Neural cell (in vitro differentiated cells): Measurements from ENCODE around the gene SERTAD1. TPM values are rescaled to one million over a fixed set of nuclear protein-coding genes. Genes with fewer than 3 reads are reported as not detected.

Experiments used
- H2AFZ ChIP-seq: fragments of 200-600, 300-800 bp; sonication (generic), shearing (Covaris generic); 2 replicates; pipeline ENCODE4 v1.6.0; 2014; ENCODE audit warnings: low read depth, mild to moderate bottlenecking, antibody characterized with exemption, low read length, moderate library complexity
- H3F3A ChIP-seq: fragments of 200-600 bp; shearing (Covaris generic); 2 replicates; pipeline ENCODE4 v1.6.1; 2016; ENCODE audit warnings: mild to moderate bottlenecking, moderate library complexity, mixed read lengths, antibody characterized with exemption, low read length; ENCODE audit not compliant: insufficient read depth, poor library complexity, severe bottlenecking
- H3K27ac ChIP-seq: fragments of 200-600, 300-800 bp; sonication (generic), shearing (Covaris generic); 2 replicates; pipeline ENCODE4 v1.5.1; 2014; ENCODE audit warnings: mild to moderate bottlenecking, low read length, moderate library complexity
- H3K27me3 ChIP-seq: fragments of 300-800, 200-600 bp; sonication (generic), shearing (Covaris generic); 2 replicates; pipeline ENCODE4 v1.6.0; 2014; ENCODE audit warnings: mild to moderate bottlenecking, low read depth, low read length, moderate library complexity; ENCODE audit not compliant: insufficient read depth
- H3K36me3 ChIP-seq: fragments of 300-800, 200-600 bp; sonication (generic), shearing (Covaris generic); 2 replicates; pipeline ENCODE4 v1.5.1; 2014; ENCODE audit warnings: mild to moderate bottlenecking, antibody characterized with exemption, low read length, moderate library complexity; ENCODE audit not compliant: insufficient read depth
- H3K4me2 ChIP-seq: fragments of 300-800, 200-600 bp; sonication (generic), shearing (Covaris generic); 2 replicates; pipeline ENCODE4 v1.6.0; 2014; ENCODE audit warnings: mild to moderate bottlenecking, low read length
- H3K4me3 ChIP-seq: fragments of 300-800, 200-600 bp; sonication (generic), shearing (Covaris generic); 2 replicates; pipeline ENCODE4 v1.5.1; 2014; ENCODE audit warnings: mild to moderate bottlenecking, low read length, moderate library complexity
- H3K79me2 ChIP-seq: fragments of 200-600 bp; shearing (Covaris generic); replicated peaks from 2 replicates; pipeline ENCODE4 v1.6.0; 2014; ENCODE audit warnings: mild to moderate bottlenecking, low read length, moderate library complexity; ENCODE audit not compliant: insufficient read depth
- H3K9ac ChIP-seq: fragments of 300-800, 200-600 bp; sonication (generic), shearing (Covaris generic); 2 replicates; pipeline ENCODE4 v1.6.1; 2016; ENCODE audit warnings: mild to moderate bottlenecking, low read length, mixed read lengths
- H3K9me2 ChIP-seq: fragments of 200-600 bp; shearing (Covaris generic); 2 replicates; pipeline ENCODE4 v1.6.1; 2016; ENCODE audit warnings: mild to moderate bottlenecking, low read length, mixed read lengths; ENCODE audit not compliant: insufficient read depth
- H3K9me3 ChIP-seq: fragments of 200-600, 300-800 bp; sonication (generic), shearing (Covaris generic); 2 replicates; pipeline ENCODE4 v1.6.1; 2016; ENCODE audit warnings: mild to moderate bottlenecking, mixed run types, low read length, moderate library complexity, mixed read lengths
- H4K20me1 ChIP-seq: fragments of 200-600 bp; shearing (Covaris generic); 2 replicates; pipeline ENCODE4 v1.6.1; 2016; ENCODE audit warnings: mild to moderate bottlenecking, mixed run types; ENCODE audit not compliant: insufficient read depth
- CTCF ChIP-seq: fragments of 450-650 bp; IDR thresholded peaks from 2 replicates; pipeline ENCODE4 v1.5.1; 2014; ENCODE audit warnings: antibody characterized with exemption, mild to moderate bottlenecking, moderate library complexity; ENCODE audit not compliant: poor library complexity, severe bottlenecking
- EP300 ChIP-seq: fragments of 450-650 bp; conservative IDR thresholded peaks from 2 replicates; pipeline ENCODE4 v1.6.1; 2014; ENCODE audit warnings: antibody characterized with exemption, mild to moderate bottlenecking, moderate library complexity; ENCODE audit not compliant: poor library complexity, severe bottlenecking
- EZH2 ChIP-seq: fragments of 200-600, 300-800 bp; shearing (Covaris generic), sonication (generic); IDR thresholded peaks from 2 replicates; pipeline ENCODE4 v1.6.1; 2014; ENCODE audit warnings: antibody characterized with exemption, low read length, borderline replicate concordance, mild to moderate bottlenecking; ENCODE audit not compliant: insufficient read depth, poor library complexity, severe bottlenecking
- MXI1 ChIP-seq: fragments of 450-650 bp; conservative IDR thresholded peaks from 2 replicates; pipeline ENCODE4 v1.6.1; 2014; ENCODE audit warnings: antibody characterized with exemption, mild to moderate bottlenecking; ENCODE audit not compliant: poor library complexity, severe bottlenecking
- POLR2AphosphoS5 ChIP-seq: IDR thresholded peaks from 2 replicates; pipeline ENCODE4 v1.6.1; 2012
- RAD21 ChIP-seq: fragments of 450-650 bp; conservative IDR thresholded peaks from 2 replicates; pipeline ENCODE4 v1.6.1; 2014; ENCODE audit warnings: antibody characterized with exemption, mild to moderate bottlenecking, moderate library complexity
- REST ChIP-seq: IDR thresholded peaks from 2 replicates; pipeline ENCODE4 v1.6.1; 2012; ENCODE audit warnings: borderline replicate concordance
- SMC3 ChIP-seq: fragments of 450-650 bp; conservative IDR thresholded peaks from 2 replicates; pipeline ENCODE4 v1.6.1; 2014; ENCODE audit warnings: antibody characterized with exemption, mild to moderate bottlenecking, moderate library complexity; ENCODE audit not compliant: poor library complexity
- TAF1 ChIP-seq: IDR thresholded peaks from 2 replicates; pipeline ENCODE4 v1.6.1; 2012; ENCODE audit warnings: low read depth
- polyA plus RNA-seq: library from polyadenylated mRNA; depleted of rRNA; stranded (reverse); fragments of >200 nt; gene quantifications from 2 replicates; pipeline ENCODE4 v1.2.3, GENCODE V29; 2014

SERTAD1 gene
- polyA plus RNA-seq, 1 donor from 2014 or later = 3.3 TPM

- Histone ChIP-seq H3K4me2 (no peak overlapping the region), H4K20me1 (no peaks in the 10 kb centered on the region), H3K9me2 (no peaks in the 10 kb centered on the region), H3K27ac (no peak overlapping the region), H3K9ac (no peak overlapping the region), H3K27me3 (no peaks in the 10 kb centered on the region), H3K9me3 (no peaks in the 10 kb centered on the region), H3K36me3 (no peaks in the 10 kb centered on the region), H3F3A (no peaks in the 10 kb centered on the region), H3K4me3 (no peak overlapping the region), H3K79me2 (no peaks in the 10 kb centered on the region), H2AFZ (no peak overlapping the region)
- TF ChIP-seq MXI1 = no peak
- TF ChIP-seq REST = no peak
- TF ChIP-seq SMC3 = no peak
- no peak for TF ChIP-seq POLR2AphosphoS5
- TF ChIP-seq EZH2 = no peak
- TF ChIP-seq RAD21 = no peak
- no peak for TF ChIP-seq CTCF
- TF ChIP-seq EP300 = no peak
- TF ChIP-seq TAF1 = no peak
Measured at GRCh38 chr19:40422748-40423566, 2.8 kb downstream of the SERTAD1 start.

GRCh38 chr19:40421993-40422747 is 3.6 kb downstream of the SERTAD1 start:
- Histone ChIP-seq H3K79me2 (no peaks in the 10 kb centered on the region), H2AFZ (no peak overlapping the region), H3K27me3 (no peaks in the 10 kb centered on the region), H3K36me3 (no peaks in the 10 kb centered on the region), H3K9ac (no peak overlapping the region), H3K27ac (no peak overlapping the region), H3F3A (no peaks in the 10 kb centered on the region), H4K20me1 (no peaks in the 10 kb centered on the region), H3K9me2 (no peaks in the 10 kb centered on the region), H3K9me3 (no peaks in the 10 kb centered on the region), H3K4me2 (no peak overlapping the region), H3K4me3 (no peak overlapping the region)
- TF ChIP-seq REST (no peak), RAD21 (no peak), POLR2AphosphoS5 (no peak), SMC3 (no peak), EP300 (no peak)
